Endothelial cell of umbilical vein (primary cell): Measurements from ENCODE around the gene TMEM171. TPM values are rescaled to one million over a fixed set of nuclear protein-coding genes. Genes with fewer than 3 reads are reported as not detected.

ENCODE experiments used
- BruUV-seq: library from RNA; stranded (reverse); fragments of 400-500 nt; replicated peaks from 2 replicates; lab custom pipeline; 2021; lab: Mats Ljungman, UMichigan
- CTCF ChIA-PET: fragments of 300-600, 350-600 bp; sonication (Branson Sonifier 250); formaldehyde crosslinking; loops from one replicate; lab custom pipeline; 2021; ENCODE audit warnings: antibody characterized with exemption, inconsistent platforms; lab: Charles Lee
- POLR2A ChIA-PET: fragments of 300-600, 350-600 bp; sonication (Branson Sonifier 250); formaldehyde crosslinking; loops from one replicate; lab custom pipeline; 2021; ENCODE audit warnings: antibody characterized with exemption, inconsistent platforms; lab: Charles Lee
- DNase-seq: peaks from one replicate; pipeline ENCODE4 v3.0.0-alpha.2; 2011; ENCODE audit warnings: low read depth, low spot score
- FAIRE-seq: peaks from 2 replicates; lab custom pipeline; 2011; peaks lifted over from hg19 to GRCh38; lab: Jason Lieb, UNC
- H2AFZ ChIP-seq: 2 replicates; pipeline ENCODE4 v1.6.0; 2012; ENCODE audit warnings: low read depth, low read length, control low read depth, inconsistent platforms
- H3K27ac ChIP-seq: 2 replicates; pipeline ENCODE4 v1.5.1; 2011; ENCODE audit warnings: low read depth, mild to moderate bottlenecking, control low read depth, low read length, moderate library complexity; ENCODE audit not compliant: insufficient read depth
- H3K27me3 ChIP-seq, 2 experiments: 2 replicates each; pipeline versions ENCODE4 v1.6.0 to v1.6.1; 2011; ENCODE audit warnings: low read length in 2 of 2, mixed read lengths in 1 of 2; ENCODE audit not compliant: control insufficient read depth in 2 of 2, insufficient read depth in 2 of 2
- H3K36me3 ChIP-seq, 2 experiments: 2 replicates in 1 of 2; 3 replicates in 1 of 2; pipeline ENCODE4 v1.5.1; 2011; ENCODE audit warnings: low read length in 2 of 2, mild to moderate bottlenecking in 1 of 2, moderate library complexity in 1 of 2; ENCODE audit not compliant: control insufficient read depth in 2 of 2, insufficient read depth in 2 of 2; ENCODE audit errors: extremely low read depth in 1 of 2
- H3K4me1 ChIP-seq: 3 replicates; pipeline ENCODE4 v1.5.1; 2011; ENCODE audit warnings: mild to moderate bottlenecking, low read length; ENCODE audit not compliant: control insufficient read depth, insufficient read depth; ENCODE audit errors: extremely low read depth
- H3K4me2 ChIP-seq: 2 replicates; pipeline ENCODE4 v1.6.1; 2011; ENCODE audit warnings: low read length, control low read depth, mixed read lengths; ENCODE audit not compliant: insufficient read depth
- H3K4me3 ChIP-seq, 3 experiments: fragments of 200-600 bp in 1 of 3; sonication (generic), shearing (Covaris generic) in 1 of 3; replicated peaks in 1 of 3; 2 replicates each; pipeline ENCODE4 v1.5.1; 2011 to 2016; ENCODE audit warnings: control low read depth in 3 of 3, low read length in 3 of 3, mild to moderate bottlenecking in 2 of 3, inconsistent platforms in 1 of 3, low read depth in 1 of 3, moderate library complexity in 1 of 3; ENCODE audit not compliant: insufficient read depth in 1 of 3
- H3K79me2 ChIP-seq: 2 replicates; pipeline ENCODE4 v1.6.0; 2012; ENCODE audit warnings: low read length, inconsistent platforms; ENCODE audit not compliant: control insufficient read depth, insufficient read depth
- H3K9ac ChIP-seq: replicated peaks from 2 replicates; pipeline ENCODE3; 2011; ENCODE audit warnings: low read length, control low read depth; ENCODE audit not compliant: insufficient read depth; ENCODE audit errors: extremely low read depth
- H3K9me1 ChIP-seq: replicated peaks from 3 replicates; pipeline ENCODE4 v1.6.0; 2011; ENCODE audit warnings: mild to moderate bottlenecking, low read length; ENCODE audit not compliant: control insufficient read depth, insufficient read depth; ENCODE audit errors: extremely low read depth
- H3K9me3 ChIP-seq: replicated peaks from 2 replicates; pipeline ENCODE4 v1.5.1; 2012; ENCODE audit warnings: low read length, inconsistent platforms; ENCODE audit not compliant: control insufficient read depth, insufficient read depth
- H4K20me1 ChIP-seq: replicated peaks from 2 replicates; pipeline ENCODE3; 2011; ENCODE audit warnings: mild to moderate bottlenecking, low read length; ENCODE audit not compliant: control insufficient read depth, insufficient read depth; ENCODE audit errors: extremely low read depth
- CTCF ChIP-seq, 2 donors: IDR thresholded peaks; 1 replicate in 1 of 2; 2 replicates in 1 of 2; pipeline ENCODE4 v1.5.1; 2011; ENCODE audit warnings: low read length in 2 of 2, mild to moderate bottlenecking in 2 of 2, moderate library complexity in 2 of 2, control low read depth in 1 of 2, inconsistent platforms in 1 of 2, low read depth in 1 of 2; ENCODE audit not compliant: insufficient read depth in 1 of 2; ENCODE audit errors: extremely low read depth in 1 of 2
- EZH2 ChIP-seq: IDR thresholded peaks from 2 replicates; pipeline ENCODE4 v1.6.1; 2012; ENCODE audit warnings: borderline replicate concordance, low read depth, mild to moderate bottlenecking, moderate library complexity, low read length, inconsistent platforms; ENCODE audit not compliant: severe bottlenecking
- FOS ChIP-seq: IDR thresholded peaks from 2 replicates; pipeline ENCODE4 v1.6.1; 2011; ENCODE audit warnings: mild to moderate bottlenecking, low read length, moderate library complexity, borderline replicate concordance; ENCODE audit not compliant: insufficient read depth
- GATA2 ChIP-seq: IDR thresholded peaks from 2 replicates; pipeline ENCODE4 v1.7.0; 2011; ENCODE audit warnings: low read depth, mild to moderate bottlenecking, moderate library complexity, mixed read lengths, low read length; ENCODE audit not compliant: insufficient read length, insufficient read depth
- JUN ChIP-seq: IDR thresholded peaks from 2 replicates; pipeline ENCODE4 v1.6.1; 2011; ENCODE audit warnings: borderline replicate concordance, low read depth; ENCODE audit not compliant: insufficient read length, insufficient read depth
- MAX ChIP-seq: IDR thresholded peaks from 2 replicates; pipeline ENCODE4 v1.6.1; 2011; ENCODE audit not compliant: insufficient read depth, insufficient read length
- MYC ChIP-seq: IDR thresholded peaks from one replicate; pipeline ENCODE4 v1.6.1; 2011; ENCODE audit warnings: mild to moderate bottlenecking, low read depth, low read length
- POLR2A ChIP-seq: IDR thresholded peaks from 2 replicates; pipeline ENCODE4 v1.6.1; 2012; ENCODE audit warnings: low read depth, mild to moderate bottlenecking, control low read depth, low read length
- POLR2AphosphoS5 ChIP-seq: IDR thresholded peaks from 2 replicates; pipeline ENCODE4 v1.6.1; 2012; ENCODE audit warnings: low read depth, mild to moderate bottlenecking, control low read depth, low read length, moderate library complexity; ENCODE audit not compliant: insufficient read depth
- dilution Hi-C: fragments of 300-500 bp; cut with MboI; formaldehyde crosslinking; loops from one replicate; pipeline ENCODE4 v1.15.0; 2019; ENCODE audit warnings: low sequenced_read_pairs; ENCODE audit not compliant: extremely low pct_ligation_motif_present
- intact Hi-C: fragments of 100-400 bp; cut with micrococcal nuclease; formaldehyde crosslinking; loops from one replicate; pipeline ENCODE4 v1.10.0; 2022
- polyA plus RNA-seq, 4 experiments: library from polyadenylated mRNA; depleted of rRNA in 3 of 4; stranded (reverse) in 3 of 4; unstranded in 1 of 4; fragments of >200 nt; gene quantifications; 2 replicates each; pipeline versions ENCODE4 v1.2.1 to v1.2.3, GENCODE V29; 2011 to 2012; ENCODE audit warnings: missing spikeins in 1 of 4
- total RNA-seq: library from RNA; stranded (reverse); gene quantifications from 2 replicates; pipeline ENCODE4 v1.2.3, GENCODE V29; 2021

TMEM171 gene
- total and polyA plus RNA-seq, 2 donors (not counting 3 experiments of a cell fraction or from before 2014, with no cell fraction given), result 5.6 to 11.7 TPM

- dilution Hi-C loops, result no loop called here
- Histone ChIP-seq H3K9me1 (no peaks in the 10 kb centered on the region), H3K9me3 (no peaks in the 10 kb centered on the region), H3K4me2 (no peak overlapping the region), H4K20me1 (no peaks in the 10 kb centered on the region), H3K27me3 (peaks cover 3% of the 10 kb centered on the region in 2 experiments), H3K9ac (no peak overlapping the region), H2AFZ (no peak overlapping the region), H3K4me1 (no peaks in the 10 kb centered on the region), H3K27ac (no peak overlapping the region), H3K36me3 (no peaks in the 10 kb centered on the region), H3K4me3 (no peak overlapping the region), H3K79me2 (no peaks in the 10 kb centered on the region)
- BruUV-seq, result no TSS peak
- FAIRE-seq (no peak), DNase-seq (no peak)
- TF ChIP-seq POLR2A (no peak), CTCF (IDR thresholded peaks at IDR 0.05; ENCODE audit: extremely low read depth in 1 of 2, insufficient read depth in 1 of 2, low read depth in 1 of 2, low read length in 2 of 2) (no peak), GATA2 (no peak), EZH2 (no peak)
- ChIA-PET CTCF (no interaction called here), POLR2A (no interaction called here)
- intact Hi-C loops, result no loop called here
Observed at GRCh38 chr5:73106335-73106734, 14.0 kb upstream of the TMEM171 start.

GRCh38 chr5:73110190-73110589 is 10.2 kb upstream of the TMEM171 start:
- no peak overlapping the region for H2AFZ ChIP-seq
- no peaks in the 10 kb centered on the region for H3K36me3 ChIP-seq
- no peak overlapping the region for H3K9ac ChIP-seq
- intact Hi-C loops, result no loop called here
- no peak overlapping the region for H3K4me3 ChIP-seq
- H3K9me1 ChIP-seq, result no peaks in the 10 kb centered on the region
- dilution Hi-C loops, result no loop called here
- H3K27me3 ChIP-seq, result peaks cover 2 to 3% of the 10 kb centered on the region in 2 experiments
- BruUV-seq, result no TSS peak
- no peaks in the 10 kb centered on the region for H3K4me1 ChIP-seq
- DNase-seq, result no peak
- TF ChIP-seq MAX (no peak), POLR2AphosphoS5 (no peak), FOS (no peak), CTCF (IDR thresholded peaks at IDR 0.05; ENCODE audit: extremely low read depth in 1 of 2, insufficient read depth in 1 of 2, low read depth in 1 of 2, low read length in 2 of 2) (no peak), POLR2A (no peak), GATA2 (no peak), JUN (no peak), MYC (no peak), EZH2 (no peak)
- no peak for FAIRE-seq
- H3K79me2 ChIP-seq, result no peaks in the 10 kb centered on the region
- H3K4me2 ChIP-seq, result no peak overlapping the region
- ChIA-PET CTCF (interaction anchor here (1.2 to 1.4 kb wide), 2 partner anchors 91 to 106 kb away, joined by 3 to 5 read pairs; no protein-coding TSS in a partner anchor), POLR2A (no interaction called here)
- no peak overlapping the region for H3K27ac ChIP-seq
- no peaks in the 10 kb centered on the region for H3K9me3 ChIP-seq
- H4K20me1 ChIP-seq, result no peaks in the 10 kb centered on the region
